OCI-LY1 (cell line): ENCODE data around the gene NCSTN.

Source experiments
- EZH2 ChIP-seq: fragments of 200-600 bp; sonication (generic), shearing (Covaris generic); IDR thresholded peaks from 2 replicates; pipeline ENCODE4 v1.8.0; 2017; ENCODE audit warnings: borderline replicate concordance, mixed run types, mild to moderate bottlenecking, antibody characterized with exemption, low read length, moderate library complexity, mixed read lengths
- TF ChIP-seq, protein P1 (sequence below): fragments of 200-600 bp; sonication (generic), shearing (Covaris generic); IDR thresholded peaks from 2 replicates; pipeline ENCODE4 v1.5.1; 2017; ENCODE audit warnings: mild to moderate bottlenecking, antibody characterized with exemption, low read length, moderate library complexity, mixed read lengths

DNA sequence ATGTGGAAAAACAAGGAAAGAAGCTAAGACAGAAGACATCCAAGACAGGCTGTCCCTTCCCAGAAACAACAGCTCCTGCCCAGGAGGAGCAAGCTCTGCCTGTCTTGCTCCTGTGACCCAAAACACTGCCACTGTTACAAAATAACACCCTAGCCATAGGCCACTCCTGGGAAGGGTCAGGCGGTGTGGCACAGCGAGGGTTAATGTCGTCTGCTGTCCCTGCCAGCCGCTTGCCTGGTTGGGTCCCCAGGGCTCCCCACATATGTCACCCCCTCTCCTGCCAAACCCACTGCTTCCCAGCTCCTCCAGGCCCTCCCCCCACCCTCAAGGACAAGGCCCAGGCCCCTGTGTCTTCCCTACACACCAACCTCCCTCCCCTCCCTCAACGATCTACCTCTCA lies 19.8 kb downstream of the NCSTN start:
- TF ChIP-seq, protein P1, sequence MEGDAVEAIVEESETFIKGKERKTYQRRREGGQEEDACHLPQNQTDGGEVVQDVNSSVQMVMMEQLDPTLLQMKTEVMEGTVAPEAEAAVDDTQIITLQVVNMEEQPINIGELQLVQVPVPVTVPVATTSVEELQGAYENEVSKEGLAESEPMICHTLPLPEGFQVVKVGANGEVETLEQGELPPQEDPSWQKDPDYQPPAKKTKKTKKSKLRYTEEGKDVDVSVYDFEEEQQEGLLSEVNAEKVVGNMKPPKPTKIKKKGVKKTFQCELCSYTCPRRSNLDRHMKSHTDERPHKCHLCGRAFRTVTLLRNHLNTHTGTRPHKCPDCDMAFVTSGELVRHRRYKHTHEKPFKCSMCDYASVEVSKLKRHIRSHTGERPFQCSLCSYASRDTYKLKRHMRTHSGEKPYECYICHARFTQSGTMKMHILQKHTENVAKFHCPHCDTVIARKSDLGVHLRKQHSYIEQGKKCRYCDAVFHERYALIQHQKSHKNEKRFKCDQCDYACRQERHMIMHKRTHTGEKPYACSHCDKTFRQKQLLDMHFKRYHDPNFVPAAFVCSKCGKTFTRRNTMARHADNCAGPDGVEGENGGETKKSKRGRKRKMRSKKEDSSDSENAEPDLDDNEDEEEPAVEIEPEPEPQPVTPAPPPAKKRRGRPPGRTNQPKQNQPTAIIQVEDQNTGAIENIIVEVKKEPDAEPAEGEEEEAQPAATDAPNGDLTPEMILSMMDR = no peak
- TF ChIP-seq EZH2 = no peak
